ENCODE data around the gene ZNF680. TPM values are rescaled to one million over a fixed set of nuclear protein-coding genes. Genes with fewer than 3 reads are reported as not detected.

The ZNF680 gene
- total RNA-seq, 1 donor from 2014 or later, result 7.1 TPM

DNA sequence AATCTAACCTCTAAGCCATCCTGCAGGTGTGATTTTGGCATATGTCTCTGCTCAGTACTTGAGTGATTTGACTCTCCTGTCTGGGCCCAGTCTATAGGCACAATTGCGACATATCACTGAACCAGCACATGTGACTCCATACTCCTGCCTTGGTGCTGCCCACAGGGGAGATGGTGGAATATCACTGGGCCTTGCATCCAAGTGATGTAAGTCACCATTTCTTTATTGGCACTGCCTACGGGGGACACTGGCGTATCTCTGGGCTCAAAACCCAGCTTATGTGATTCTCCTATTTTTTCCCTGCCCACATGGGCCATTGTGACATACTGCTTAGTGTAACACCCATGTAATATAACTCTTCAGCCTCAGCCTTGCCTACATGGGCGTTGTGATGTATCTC, 48.1 kb upstream of the ZNF680 start:
- no peaks in the 10 kb centered on the region for H4K20me1 ChIP-seq (ENCODE audit: insufficient read depth, low read length)
- peaks cover 3% of the 10 kb centered on the region for H3K9me3 ChIP-seq (ENCODE audit: insufficient read depth, low read depth, low read length)
- no peak overlapping the region for H3K9ac ChIP-seq (ENCODE audit: low read length)
- FAIRE-seq, result no peak
- Mint-ChIP-seq H3K4me1 (ENCODE audit: low read depth, unreplicated experiment) (no peaks in the 10 kb centered on the region), H3K4me3 (ENCODE audit: unreplicated experiment) (no peak overlapping the region), H3K27me3 (ENCODE audit: low read depth, unreplicated experiment) (no peaks in the 10 kb centered on the region), H3K36me3 (ENCODE audit: low read depth, unreplicated experiment) (peaks cover 2% of the 10 kb centered on the region), H3K9me3 (ENCODE audit: unreplicated experiment) (peaks cover 8% of the 10 kb centered on the region), H3K27ac (ENCODE audit: unreplicated experiment) (no peak overlapping the region)
- no peaks in the 10 kb centered on the region for H3K27me3 ChIP-seq (ENCODE audit: insufficient read depth, low read length)
- H3K79me2 ChIP-seq (ENCODE audit: insufficient read depth, low read length), result no peaks in the 10 kb centered on the region
- no peak overlapping the region for H3K27ac ChIP-seq (ENCODE audit: low read depth, low read length)
- no peak overlapping the region for H2AFZ ChIP-seq (ENCODE audit: low read depth, low read length)
- TF ChIP-seq, protein P1, sequence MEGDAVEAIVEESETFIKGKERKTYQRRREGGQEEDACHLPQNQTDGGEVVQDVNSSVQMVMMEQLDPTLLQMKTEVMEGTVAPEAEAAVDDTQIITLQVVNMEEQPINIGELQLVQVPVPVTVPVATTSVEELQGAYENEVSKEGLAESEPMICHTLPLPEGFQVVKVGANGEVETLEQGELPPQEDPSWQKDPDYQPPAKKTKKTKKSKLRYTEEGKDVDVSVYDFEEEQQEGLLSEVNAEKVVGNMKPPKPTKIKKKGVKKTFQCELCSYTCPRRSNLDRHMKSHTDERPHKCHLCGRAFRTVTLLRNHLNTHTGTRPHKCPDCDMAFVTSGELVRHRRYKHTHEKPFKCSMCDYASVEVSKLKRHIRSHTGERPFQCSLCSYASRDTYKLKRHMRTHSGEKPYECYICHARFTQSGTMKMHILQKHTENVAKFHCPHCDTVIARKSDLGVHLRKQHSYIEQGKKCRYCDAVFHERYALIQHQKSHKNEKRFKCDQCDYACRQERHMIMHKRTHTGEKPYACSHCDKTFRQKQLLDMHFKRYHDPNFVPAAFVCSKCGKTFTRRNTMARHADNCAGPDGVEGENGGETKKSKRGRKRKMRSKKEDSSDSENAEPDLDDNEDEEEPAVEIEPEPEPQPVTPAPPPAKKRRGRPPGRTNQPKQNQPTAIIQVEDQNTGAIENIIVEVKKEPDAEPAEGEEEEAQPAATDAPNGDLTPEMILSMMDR (IDR thresholded peaks at IDR 0.05; ENCODE audit: insufficient read depth, low read depth, low read length), result no peak
- TF ChIP-seq EZH2 (IDR thresholded peaks at IDR 0.05; ENCODE audit: insufficient read depth, low read length), result no peak
- no peaks in the 10 kb centered on the region for H3K4me1 ChIP-seq (ENCODE audit: insufficient read depth, low read length)
- no peak overlapping the region for H3K4me3 ChIP-seq (ENCODE audit: insufficient read depth, low read depth, low read length)
- no peaks in the 10 kb centered on the region for H3K36me3 ChIP-seq (ENCODE audit: insufficient read depth, low read length)
- no peak for DNase-seq (ENCODE audit: low read depth)
- H3K4me2 ChIP-seq (ENCODE audit: low read length), result no peak overlapping the region

DNA sequence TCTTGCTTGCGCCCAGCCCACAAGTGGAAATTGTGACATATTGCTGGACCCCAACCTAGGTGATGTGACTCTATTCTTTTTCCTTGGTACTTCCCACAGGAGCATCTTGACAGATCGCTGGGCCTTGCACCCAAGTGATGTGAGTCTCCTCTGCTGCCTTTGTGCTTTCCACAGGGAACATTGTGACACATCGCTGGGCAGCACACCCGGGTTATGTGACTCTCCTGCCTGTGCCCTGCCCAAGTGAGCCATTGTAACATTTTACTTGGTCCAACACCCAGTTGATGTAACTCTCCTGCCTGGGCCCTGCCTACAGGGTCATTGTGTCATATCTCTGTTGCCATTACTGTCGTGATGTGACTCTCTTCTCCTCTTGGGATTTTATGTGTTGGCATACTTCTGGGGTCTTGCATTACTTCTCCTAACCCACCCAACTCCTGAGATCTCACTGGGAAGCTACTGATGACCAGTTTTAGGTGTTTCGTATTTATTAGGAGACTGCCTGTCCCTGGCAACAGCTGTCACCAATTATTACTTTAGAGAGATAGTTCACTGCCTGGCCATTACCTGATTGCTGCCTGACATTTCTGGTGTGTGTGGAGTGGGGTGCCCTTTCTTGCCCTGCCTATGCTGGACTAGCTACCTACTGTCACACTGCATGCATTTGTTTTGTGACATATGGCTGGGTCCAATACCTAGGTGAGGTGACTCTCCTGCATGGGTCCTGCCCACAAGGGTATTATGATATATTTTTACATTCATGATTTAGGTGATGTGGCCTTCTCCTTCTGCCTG, 45.4 kb upstream of the ZNF680 start:
- FAIRE-seq (no peak), DNase-seq (ENCODE audit: low read depth) (no peak)
- Histone ChIP-seq H3K36me3 (ENCODE audit: insufficient read depth, low read length) (no peaks in the 10 kb centered on the region), H2AFZ (ENCODE audit: low read depth, low read length) (no peak overlapping the region), H3K4me1 (ENCODE audit: insufficient read depth, low read length) (no peaks in the 10 kb centered on the region), H3K79me2 (ENCODE audit: insufficient read depth, low read length) (no peaks in the 10 kb centered on the region), H4K20me1 (ENCODE audit: insufficient read depth, low read length) (no peaks in the 10 kb centered on the region), H3K4me3 (ENCODE audit: insufficient read depth, low read depth, low read length) (no peak overlapping the region), H3K27ac (ENCODE audit: low read depth, low read length) (no peak overlapping the region), H3K9me3 (ENCODE audit: insufficient read depth, low read depth, low read length) (peaks cover 3% of the 10 kb centered on the region), H3K4me2 (ENCODE audit: low read length) (no peak overlapping the region), H3K9ac (ENCODE audit: low read length) (no peak overlapping the region), H3K27me3 (ENCODE audit: insufficient read depth, low read length) (no peaks in the 10 kb centered on the region)
- peaks cover 7% of the 10 kb centered on the region for H3K9me3 Mint-ChIP-seq (ENCODE audit: unreplicated experiment)
- H3K4me1 Mint-ChIP-seq (ENCODE audit: low read depth, unreplicated experiment), result no peaks in the 10 kb centered on the region
- TF ChIP-seq, protein P1 (IDR thresholded peaks at IDR 0.05; ENCODE audit: insufficient read depth, low read depth, low read length), result no peak
- TF ChIP-seq EZH2 (IDR thresholded peaks at IDR 0.05; ENCODE audit: insufficient read depth, low read length), result no peak
- no peak overlapping the region for H3K4me3 Mint-ChIP-seq (ENCODE audit: unreplicated experiment)
- no peaks in the 10 kb centered on the region for H3K27me3 Mint-ChIP-seq (ENCODE audit: low read depth, unreplicated experiment)
- no peaks in the 10 kb centered on the region for H3K36me3 Mint-ChIP-seq (ENCODE audit: low read depth, unreplicated experiment)
- H3K27ac Mint-ChIP-seq (ENCODE audit: unreplicated experiment), result no peak overlapping the region

DNA sequence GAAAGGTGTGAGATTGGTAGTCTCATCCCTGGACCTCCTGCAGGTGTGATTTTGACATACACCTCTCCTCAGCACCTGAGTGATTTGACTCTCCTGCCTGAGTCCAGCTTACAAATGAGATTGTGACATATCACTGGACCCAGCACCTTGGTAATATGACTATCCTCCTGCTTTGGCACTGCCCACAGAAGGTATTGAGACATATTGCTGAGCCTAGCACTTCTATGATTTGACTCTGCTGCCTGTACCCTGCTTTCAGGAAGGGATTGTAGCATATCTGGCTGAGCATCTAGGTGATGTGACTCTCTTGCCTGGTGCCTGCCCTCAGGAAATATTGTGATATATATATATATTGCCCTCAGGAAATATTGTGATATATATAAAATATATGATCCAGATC, 43.5 kb upstream of the ZNF680 start:
- H3K4me1 ChIP-seq (ENCODE audit: insufficient read depth, low read length), result peaks cover 4% of the 10 kb centered on the region
- H3K27me3 ChIP-seq (ENCODE audit: insufficient read depth, low read length), result no peaks in the 10 kb centered on the region
- Mint-ChIP-seq H3K36me3 (ENCODE audit: low read depth, unreplicated experiment) (no peaks in the 10 kb centered on the region), H3K4me1 (ENCODE audit: low read depth, unreplicated experiment) (no peaks in the 10 kb centered on the region), H3K27ac (ENCODE audit: unreplicated experiment) (no peak overlapping the region), H3K4me3 (ENCODE audit: unreplicated experiment) (no peak overlapping the region), H3K9me3 (ENCODE audit: unreplicated experiment) (peaks cover 9% of the 10 kb centered on the region), H3K27me3 (ENCODE audit: low read depth, unreplicated experiment) (no peaks in the 10 kb centered on the region)
- peaks cover 3% of the 10 kb centered on the region for H3K9me3 ChIP-seq (ENCODE audit: insufficient read depth, low read depth, low read length)
- H3K36me3 ChIP-seq (ENCODE audit: insufficient read depth, low read length), result no peaks in the 10 kb centered on the region
- H4K20me1 ChIP-seq (ENCODE audit: insufficient read depth, low read length), result no peaks in the 10 kb centered on the region
- H2AFZ ChIP-seq (ENCODE audit: low read depth, low read length), result no peak overlapping the region
- H3K4me3 ChIP-seq (ENCODE audit: insufficient read depth, low read depth, low read length), result no peak overlapping the region
- no peaks in the 10 kb centered on the region for H3K79me2 ChIP-seq (ENCODE audit: insufficient read depth, low read length)
- H3K4me2 ChIP-seq (ENCODE audit: low read length), result no peak overlapping the region
- DNase-seq (ENCODE audit: low read depth) (no peak), FAIRE-seq (no peak)
- H3K27ac ChIP-seq (ENCODE audit: low read depth, low read length), result no peak overlapping the region
- H3K9ac ChIP-seq (ENCODE audit: low read length), result no peak overlapping the region
- TF ChIP-seq, protein P1 (IDR thresholded peaks at IDR 0.05; ENCODE audit: insufficient read depth, low read depth, low read length), result no peak
- no peak for TF ChIP-seq EZH2 (IDR thresholded peaks at IDR 0.05; ENCODE audit: insufficient read depth, low read length)

Measured in astrocyte (in vitro differentiated cells and primary cell).